HG03575 (cell line): ENCODE results near the gene EGFL7.

ENCODE experiments used
- ATAC-seq: cut with Tn5 transposase; IDR thresholded peaks from one replicate; pipeline ENCODE4 v1.9.1; 2021; ENCODE audit not compliant: unreplicated experiment, insufficient number of reproducible peaks, low FRiP score; ENCODE audit errors: extremely low read depth

EGFL7 gene

GRCh38 chr9:136721339-136722092 is 58.8 kb downstream of the EGFL7 start:
- no peak for ATAC-seq
